Measurements from ENCODE around the gene TTC12.

TTC12 gene

DNA sequence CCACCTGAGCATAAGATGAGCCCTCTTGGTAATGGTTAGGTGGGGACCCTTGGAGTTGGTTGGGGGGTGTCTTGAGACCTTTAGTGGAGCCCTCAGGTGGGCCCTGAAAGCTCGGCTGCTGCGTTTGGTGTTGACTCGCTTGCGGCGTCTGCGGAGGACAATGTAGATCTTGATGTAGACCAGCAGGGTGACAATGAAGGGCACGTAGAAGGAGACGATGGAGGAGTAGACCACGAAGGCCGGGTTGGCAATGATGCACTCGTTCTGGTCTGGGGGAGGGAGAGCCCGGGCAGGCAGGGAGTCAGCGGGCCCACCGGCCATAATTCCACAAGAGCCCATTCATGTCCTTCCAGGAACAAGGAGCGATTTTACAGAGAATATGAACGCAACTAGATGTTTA is 101.0 kb downstream of the TTC12 start:
- Histone ChIP-seq H3K23ac (ENCODE audit: low read depth, low read length, poor library complexity) (no peak overlapping the region), H3K27ac (replicated peaks; ENCODE audit: low read length) (no peak overlapping the region), H3K36me3 (replicated peaks in 1 of 2; ENCODE audit: control insufficient read depth in 2 of 2, insufficient read depth in 2 of 2, low read length in 2 of 2) (no peaks in the 10 kb centered on the region), H3K4ac (ENCODE audit: low read length) (no peak overlapping the region), H3K4me2 (ENCODE audit: insufficient read depth, low read length, poor library complexity, severe bottlenecking) (no peak overlapping the region), H3K9ac (ENCODE audit: low read depth, low read length, poor library complexity) (no peak overlapping the region), H2BK120ac (ENCODE audit: low read depth, low read length) (no peak overlapping the region), H4K8ac (ENCODE audit: low read depth, low read length) (no peak overlapping the region), H4K91ac (ENCODE audit: low read depth, low read length, poor library complexity) (no peak overlapping the region), H3K4me1 (ENCODE audit: control insufficient read depth in 2 of 2, insufficient read depth in 1 of 2, low read depth in 1 of 2, low read length in 2 of 2) (no peaks in the 10 kb centered on the region), H3K18ac (ENCODE audit: low read length) (no peak overlapping the region), H2AK5ac (ENCODE audit: low read depth, low read length) (no peak overlapping the region), H2BK5ac (ENCODE audit: low read length) (no peak overlapping the region), H2AFZ (ENCODE audit: low read length) (no peak overlapping the region), H3K27me3 (ENCODE audit: control insufficient read depth in 3 of 3, insufficient read depth in 3 of 3, low read depth in 1 of 3, low read length in 3 of 3) (no peaks in the 10 kb centered on the region), H3K14ac (ENCODE audit: low read length) (peak overlapping the region; percentile 40), H2BK12ac (ENCODE audit: low read length) (no peak overlapping the region), H3K4me3 (ENCODE audit: low read length in 2 of 2) (no peak overlapping the region), H3K79me1 (ENCODE audit: low read depth, low read length) (no peaks in the 10 kb centered on the region), H2BK15ac (ENCODE audit: low read length) (no peak overlapping the region), H3K9me3 (replicated peaks in 1 of 2; ENCODE audit: control insufficient read depth in 2 of 2, insufficient read depth in 1 of 2, low read depth in 1 of 2, low read length in 2 of 2) (no peaks in the 10 kb centered on the region)
- DNase-seq (ENCODE audit: low spot score): no peak
- no CpG with 5 or more reads among the region's 16 CpGs for WGBS, 2 donors (ENCODE audit: extremely low coverage in 2 of 2, insufficient read length in 2 of 2, insufficient replicate concordance in 1 of 2)

All from neuronal stem cell (in vitro differentiated cells).